ENCODE data around the gene PLK3. TPM values are rescaled to one million over a fixed set of nuclear protein-coding genes. Genes with fewer than 3 reads are reported as not detected.
A peak's percentile ranks its signal among the peaks of the same experiment; 100 is the strongest.

Gene PLK3
- total and polyA plus RNA-seq, 10 of the 15 experiments (the other 5 are each of a cell fraction or from before 2014, with no cell fraction given): 1.5 to 23.2 (median 12.1) TPM

GRCh38 chr1:44757420-44757819 lies 42.8 kb upstream of the PLK3 start (continued):
- no peak for TF ChIP-seq E2F4 (IDR thresholded peaks at IDR 0.05; ENCODE audit: low read depth, low read length)

GRCh38 chr1:44759077-44759476 lies 41.1 kb upstream of the PLK3 start:
- no peaks in the 10 kb centered on the region for H4K20me1 ChIP-seq (ENCODE audit: control insufficient read depth, insufficient read depth)
- RAD21 ChIA-PET (ENCODE audit: unreplicated experiment): interaction anchor here (0.5 kb wide), 1 partner anchor 31 kb away, joined by 3 read pairs; no protein-coding TSS in a partner anchor
- in situ Hi-C loops (cut with MboI) (no loop called here), intact Hi-C loops (cut with micrococcal nuclease; ENCODE audit: unreplicated experiment) (no loop called here)
- H3K9ac ChIP-seq (ENCODE audit: control insufficient read depth, insufficient read depth, low read length): no peak overlapping the region
- DNase-seq (ENCODE audit: low read depth, low spot score) (no peak), FAIRE-seq (no peak), ATAC-seq (no peak)
- no peak overlapping the region for H3K27ac ChIP-seq (ENCODE audit: control insufficient read depth, insufficient read depth)
- H3K9me3 ChIP-seq (replicated peaks; ENCODE audit: control insufficient read depth, insufficient read depth, low read length): no peaks in the 10 kb centered on the region
- H3K4me1 ChIP-seq (ENCODE audit: control insufficient read depth, insufficient read depth, low read length): peaks cover 14% of the 10 kb centered on the region
- H3K36me3 ChIP-seq (ENCODE audit: control insufficient read depth in 2 of 2, insufficient read depth in 2 of 2, low read length in 1 of 2): peaks cover 46 to 62% of the 10 kb centered on the region in 2 experiments
- no peaks in the 10 kb centered on the region for H3K27me3 ChIP-seq (replicated peaks in 1 of 2; ENCODE audit: control insufficient read depth in 2 of 2, insufficient read depth in 2 of 2, low read length in 1 of 2)
- H3K79me2 ChIP-seq (ENCODE audit: control insufficient read depth, insufficient read depth, low read length): no peaks in the 10 kb centered on the region
- no peak overlapping the region for H3K4me2 ChIP-seq (ENCODE audit: control insufficient read depth, insufficient read depth)
- CTCF ChIA-PET: interaction anchor here (1.0 kb wide), 2 partner anchors 25 to 30 kb away, joined by 3 to 4 read pairs; no protein-coding TSS in a partner anchor
- POLR2A ChIA-PET: interaction anchor here (0.5 to 1.7 kb wide), 2 partner anchors 14 to 16 kb away, joined by 3 to 8 read pairs; partner anchors contain the start of gene RPS8
- SMC1A ChIA-PET (ENCODE audit: uncharacterized antibody, unreplicated experiment): interaction anchor here (2.1 kb wide), 1 partner anchor 15 kb away, joined by 5 read pairs; no protein-coding TSS in a partner anchor
- TF ChIP-seq MEF2A (IDR thresholded peaks at IDR 0.05; ENCODE audit: insufficient read depth, low read depth, low read length): no peak
- TF ChIP-seq POLR2A (IDR thresholded peaks at IDR 0.05; ENCODE audit: low read depth, low read length): peak; percentile 49; the same call in 1 of the 2 replicates
- 85% methylated on average over 11 of the region's 11 CpGs for WGBS (ENCODE audit: insufficient coverage, insufficient replicate concordance, low lambda C conversion rate, missing lambda C conversion rate)
- no peak overlapping the region for H2AFZ ChIP-seq (ENCODE audit: control insufficient read depth, low read depth, low read length)
- H3K4me3 ChIP-seq: no peak overlapping the region
- no TSS peak for BruUV-seq (replicated peaks)

- Histone ChIP-seq H3K9me3 (replicated peaks; ENCODE audit: control insufficient read depth, insufficient read depth, low read length) (no peaks in the 10 kb centered on the region), H3K4me3 (no peak overlapping the region), H3K27me3 (replicated peaks in 1 of 2; ENCODE audit: control insufficient read depth in 2 of 2, insufficient read depth in 2 of 2, low read length in 1 of 2) (no peaks in the 10 kb centered on the region), H3K4me2 (ENCODE audit: control insufficient read depth, insufficient read depth) (no peak overlapping the region), H2AFZ (ENCODE audit: control insufficient read depth, low read depth, low read length) (no peak overlapping the region), H3K36me3 (ENCODE audit: control insufficient read depth in 2 of 2, insufficient read depth in 2 of 2, low read length in 1 of 2) (peaks cover 37 to 55% of the 10 kb centered on the region in 2 experiments), H4K20me1 (ENCODE audit: control insufficient read depth, insufficient read depth) (no peaks in the 10 kb centered on the region), H3K9ac (ENCODE audit: control insufficient read depth, insufficient read depth, low read length) (no peak overlapping the region), H3K4me1 (ENCODE audit: control insufficient read depth, insufficient read depth, low read length) (peaks cover 14% of the 10 kb centered on the region), H3K27ac (ENCODE audit: control insufficient read depth, insufficient read depth) (no peak overlapping the region), H3K79me2 (ENCODE audit: control insufficient read depth, insufficient read depth, low read length) (no peaks in the 10 kb centered on the region)
- POLR2A ChIA-PET: no interaction called here
- RAD21 ChIA-PET (ENCODE audit: unreplicated experiment): interaction anchor here (0.6 kb wide), 1 partner anchor 23 kb away, joined by 5 read pairs; no protein-coding TSS in a partner anchor
- ATAC-seq: no peak
- DNase-seq (ENCODE audit: low read depth, low spot score): no peak
- CTCF ChIA-PET: no interaction called here
- BruUV-seq (replicated peaks): TSS peak; percentile 14
- FAIRE-seq: no peak
- intact Hi-C loops (cut with micrococcal nuclease; ENCODE audit: unreplicated experiment): no loop called here
- in situ Hi-C loops (cut with MboI): no loop called here
- SMC1A ChIA-PET (ENCODE audit: uncharacterized antibody, unreplicated experiment): interaction anchor here (0.9 kb wide), 1 partner anchor 14 kb away, joined by 3 read pairs; no protein-coding TSS in a partner anchor
- 76% methylated on average over 3 of the region's 3 CpGs for WGBS (ENCODE audit: insufficient coverage, insufficient replicate concordance, low lambda C conversion rate, missing lambda C conversion rate)
- TF ChIP-seq TARDBP (IDR thresholded peaks at IDR 0.05; ENCODE audit: borderline replicate concordance) (no peak), NR2C2 (IDR thresholded peaks at IDR 0.05; ENCODE audit: borderline replicate concordance, control insufficient read depth, insufficient read length, low read depth) (no peak), NFYB (IDR thresholded peaks at IDR 0.05; ENCODE audit: insufficient read depth, low read depth, low read length) (no peak), YBX1 (IDR thresholded peaks at IDR 0.05) (no peak), CUX1 (IDR thresholded peaks at IDR 0.05; ENCODE audit: insufficient replicate concordance, low read depth, low read length) (no peak)
Measured at GRCh38 chr1:44760876-44761275, 39.3 kb upstream of the PLK3 start.

Data from GM12878 (cell line).